Naive B cell (primary cell): ENCODE measurements around the gene GABARAP. TPM values are rescaled to one million over a fixed set of nuclear protein-coding genes. Genes with fewer than 3 reads are reported as not detected.

Source experiments
- ATAC-seq, 2 donors: fragments of 150-1000 bp; cut with Tn5 transposase; 2 replicates each; pipeline ENCODE4 v1.10.0; 2021; ENCODE audit warnings: low read depth in 2 of 2, mild to moderate bottlenecking in 2 of 2, moderate library complexity in 2 of 2
- DNase-seq: peaks from one replicate; pipeline ENCODE4 v3.0.0; 2022
- H3K27ac Mint-ChIP-seq, 6 donors: one replicate each; pipeline ENCODE4 v1.8.0; 2020 to 2022; ENCODE audit warnings: mild to moderate bottlenecking in 6 of 6, mixed read lengths in 6 of 6, moderate library complexity in 5 of 6, inconsistent platforms in 2 of 6
- H3K27me3 Mint-ChIP-seq, 3 donors: one replicate each; pipeline ENCODE4 v1.8.0; 2021 to 2022; ENCODE audit warnings: mixed read lengths in 3 of 3, mild to moderate bottlenecking in 1 of 3
- H3K36me3 Mint-ChIP-seq, 2 donors: one replicate each; pipeline ENCODE4 v1.8.0; 2020 to 2022; ENCODE audit warnings: mixed read lengths in 2 of 2, inconsistent platforms in 1 of 2, mild to moderate bottlenecking in 1 of 2
- H3K4me1 Mint-ChIP-seq, 3 donors: one replicate each; pipeline ENCODE4 v1.8.0; 2020 to 2022; ENCODE audit warnings: mixed read lengths in 3 of 3, inconsistent platforms in 1 of 3, mild to moderate bottlenecking in 1 of 3, moderate library complexity in 1 of 3
- H3K4me3 Mint-ChIP-seq, 8 donors: one replicate each; pipeline ENCODE4 v1.8.0; 2020 to 2022; ENCODE audit warnings: mild to moderate bottlenecking in 8 of 8, mixed read lengths in 8 of 8, moderate library complexity in 8 of 8, inconsistent platforms in 2 of 8
- H3K9me3 Mint-ChIP-seq, 7 donors: one replicate each; pipeline ENCODE4 v1.8.0; 2020 to 2022; ENCODE audit warnings: mixed read lengths in 7 of 7, mild to moderate bottlenecking in 5 of 7, inconsistent platforms in 2 of 7, moderate library complexity in 1 of 7
- polyA plus RNA-seq, 6 donors: library from polyadenylated mRNA; unstranded; fragments of 300-500 nt; fragmentation: Illumina TruSeq; gene quantifications; one replicate each; pipeline ENCODE4 v1.2.3, GENCODE V29; 2021; ENCODE audit warnings: low read depth in 6 of 6

GABARAP gene
- polyA plus RNA-seq, 6 donors from 2014 or later, result 833 to 1,381 (median 1,181) TPM

DNA sequence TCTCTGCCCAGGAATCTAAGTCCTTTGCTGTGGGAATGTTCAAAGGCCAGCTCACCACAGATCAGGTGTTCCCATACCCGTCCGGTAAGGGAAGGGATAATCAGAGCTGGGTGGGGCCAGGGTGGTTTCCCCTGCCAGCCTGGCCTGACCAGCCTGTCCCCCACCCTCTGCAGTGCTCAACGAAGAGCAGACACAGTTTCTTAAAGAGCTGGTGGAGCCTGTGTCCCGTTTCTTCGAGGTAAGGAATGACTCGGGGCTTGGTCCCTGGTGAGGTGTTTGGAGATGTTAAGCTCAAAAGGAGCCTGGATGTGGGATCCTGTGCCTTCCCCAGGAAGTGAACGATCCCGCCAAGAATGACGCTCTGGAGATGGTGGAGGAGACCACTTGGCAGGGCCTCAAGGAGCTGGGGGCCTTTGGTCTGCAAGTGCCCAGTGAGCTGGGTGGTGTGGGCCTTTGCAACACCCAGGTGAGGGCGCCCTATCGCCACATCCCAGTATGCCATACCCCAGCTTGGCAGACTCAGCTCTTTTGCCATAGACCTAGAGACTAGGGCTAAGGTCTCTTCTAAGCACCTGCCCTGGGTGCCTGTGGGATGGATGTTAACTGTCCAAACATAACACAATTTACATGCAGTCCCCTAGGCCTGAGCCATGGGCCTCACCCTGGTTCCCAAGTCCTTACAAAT is 21.5 kb downstream of the GABARAP start:
- no peaks in the 10 kb centered on the region for H3K36me3 Mint-ChIP-seq

DNA sequence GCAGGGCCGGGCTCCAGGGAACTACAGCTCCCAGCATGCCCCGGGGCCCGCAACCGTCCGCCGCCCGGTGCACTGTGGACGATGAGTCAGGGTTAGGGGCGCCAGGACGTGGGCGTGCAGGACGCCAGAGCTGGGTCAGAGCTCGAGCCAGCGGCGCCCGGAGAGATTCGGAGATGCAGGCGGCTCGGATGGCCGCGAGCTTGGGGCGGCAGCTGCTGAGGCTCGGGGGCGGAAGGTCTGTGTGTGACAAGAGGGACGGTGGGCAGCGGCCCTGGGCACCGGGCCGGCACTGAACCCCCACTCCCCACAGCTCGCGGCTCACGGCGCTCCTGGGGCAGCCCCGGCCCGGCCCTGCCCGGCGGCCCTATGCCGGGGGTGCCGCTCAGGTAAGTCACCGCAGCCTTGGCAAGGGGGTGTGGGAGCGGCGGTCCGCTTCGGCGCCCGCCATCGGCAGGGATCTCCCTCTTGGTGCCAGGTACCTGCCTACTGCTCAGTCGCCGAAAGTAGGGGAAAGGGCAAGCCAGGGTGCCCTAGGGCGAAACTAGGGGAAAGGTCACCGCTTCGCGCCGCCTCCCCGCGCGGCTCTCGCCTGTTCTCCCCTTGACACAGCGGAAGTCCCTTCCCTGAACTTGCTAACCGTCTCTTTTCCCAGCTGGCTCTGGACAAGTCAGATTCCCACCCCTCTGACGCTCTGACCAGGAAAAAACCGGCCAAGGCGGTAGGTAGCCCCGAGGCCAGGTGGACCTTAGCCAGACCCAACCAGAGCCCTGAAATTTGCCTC is 22.2 kb downstream of the GABARAP start, which contains the start of the genes ACADVL and DLG4:
ACADVL (plus strand) TSS at position 127 of the 781 bp plus-strand sequence; CDS start at position 174, 47 bp downstream.
DLG4 (minus strand) TSS at position 25 of the 781 bp plus-strand sequence.
- no peaks in the 10 kb centered on the region for H3K36me3 Mint-ChIP-seq
- peak within 1 kb of the TSS; percentile 62 to 96 (median 94) for H3K27ac Mint-ChIP-seq
- no peaks in the 10 kb centered on the region for H3K9me3 Mint-ChIP-seq
- peaks cover 37 to 61% (median 51%) of the 10 kb centered on the region in 3 donors for H3K4me1 Mint-ChIP-seq
- DNase-seq (peak; percentile 65), ATAC-seq (peak; percentile 71 to 72)
- H3K4me3 Mint-ChIP-seq, result peak within 1 kb of the TSS; percentile 88 to 97 (median 94)
- H3K27me3 Mint-ChIP-seq, result no peaks in the 10 kb centered on the region

More for the DNA sequence above, 21.5 kb downstream of the GABARAP start:
- Mint-ChIP-seq H3K4me3 (peak overlapping the region; percentile 86 to 97 (median 94)), H3K27ac (peak overlapping the region; percentile 69 to 92 (median 83)), H3K4me1 (peaks cover 35 to 57% (median 47%) of the 10 kb centered on the region in 3 donors), H3K27me3 (no peaks in the 10 kb centered on the region), H3K9me3 (no peaks in the 10 kb centered on the region)
- DNase-seq (peak; percentile 60), ATAC-seq (peak; percentile 57 to 60)

DNA sequence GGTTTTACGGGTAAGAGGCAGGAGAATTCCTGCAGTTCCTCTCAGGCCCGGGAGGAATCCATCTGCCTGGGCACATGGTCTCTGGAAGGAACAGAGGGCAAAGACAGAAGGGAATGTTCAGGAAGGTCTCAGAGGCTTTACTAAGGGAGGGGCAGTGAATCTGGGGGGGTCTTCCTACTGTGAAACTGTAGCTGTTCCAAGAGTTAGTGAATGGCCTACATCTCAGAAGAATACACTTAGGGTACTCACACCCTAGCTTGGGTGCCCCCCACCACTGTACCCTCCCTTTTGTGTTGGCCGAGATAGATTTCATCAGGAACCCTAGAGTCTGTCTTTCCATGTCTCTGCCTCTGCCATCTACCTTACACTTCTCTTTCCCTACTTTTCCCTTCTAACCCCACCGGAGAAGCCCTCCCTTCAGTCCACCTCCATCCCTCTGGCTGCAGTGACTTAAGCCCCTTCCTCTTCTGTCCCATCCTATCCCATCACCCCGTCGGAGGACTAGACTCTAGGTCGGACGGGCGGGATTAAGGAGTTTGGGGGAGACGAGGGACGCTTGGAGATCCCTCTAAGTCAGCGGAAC is 22.9 kb downstream of the GABARAP start:
- H3K27me3 Mint-ChIP-seq, result no peaks in the 10 kb centered on the region
- no peak for DNase-seq
- peaks cover 44 to 68% (median 58%) of the 10 kb centered on the region in 3 donors for H3K4me1 Mint-ChIP-seq
- H3K36me3 Mint-ChIP-seq, result no peaks in the 10 kb centered on the region
- peak overlapping the region; percentile 88 to 97 (median 94) for H3K4me3 Mint-ChIP-seq
- ATAC-seq, result no peak
- no peaks in the 10 kb centered on the region for H3K9me3 Mint-ChIP-seq
- H3K27ac Mint-ChIP-seq, result peak overlapping the region; percentile 62 to 96 (median 94)

DNA sequence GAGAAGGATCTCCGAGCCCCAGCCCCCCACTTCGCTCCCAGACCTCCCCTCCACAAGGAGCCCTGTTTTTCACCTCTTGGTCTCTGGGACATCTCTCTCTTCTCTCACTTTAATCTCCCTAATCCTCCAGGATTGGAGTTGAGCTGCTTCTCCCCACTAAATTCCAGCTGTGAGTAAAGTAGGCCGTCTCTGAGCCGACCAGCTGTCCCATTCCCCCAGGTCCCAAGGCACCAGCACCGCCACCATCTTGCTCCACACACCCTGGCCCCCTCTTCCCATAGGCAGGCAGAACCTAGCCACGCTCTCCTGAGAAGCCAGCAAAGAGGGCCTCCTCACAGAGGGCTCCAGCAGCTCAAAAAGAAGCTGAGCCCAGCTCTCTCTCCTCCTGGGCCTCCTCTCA is 23.5 kb downstream of the GABARAP start:
- ATAC-seq (no peak), DNase-seq (no peak)
- Mint-ChIP-seq H3K27me3 (no peaks in the 10 kb centered on the region), H3K27ac (peak overlapping the region in 3 of 6 donors; percentile 52 to 91 (median 85)), H3K9me3 (no peaks in the 10 kb centered on the region), H3K4me1 (peaks cover 50 to 73% (median 64%) of the 10 kb centered on the region in 3 donors), H3K4me3 (peak overlapping the region; percentile 14 to 97 (median 91)), H3K36me3 (no peaks in the 10 kb centered on the region)

DNA sequence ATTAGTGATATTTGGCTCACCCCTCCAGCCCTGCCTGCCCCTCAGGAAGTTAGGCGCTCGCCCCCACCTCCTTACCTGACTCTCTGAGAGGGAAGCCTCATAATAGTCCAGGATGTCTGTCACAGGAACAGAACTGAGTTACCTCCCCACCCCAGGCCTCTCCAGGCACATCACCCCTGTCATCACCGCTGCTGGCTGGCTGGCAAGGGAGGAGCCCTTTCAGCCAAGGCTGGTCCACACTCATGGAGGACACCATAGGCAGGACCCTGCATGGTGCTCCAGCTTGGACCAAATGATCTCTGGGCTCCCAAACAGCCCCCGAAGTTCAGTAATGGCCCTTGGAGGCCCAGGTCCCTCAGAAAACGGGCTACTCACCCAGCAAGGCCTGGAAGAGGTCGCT is 24.1 kb downstream of the GABARAP start:
- Mint-ChIP-seq H3K4me3 (peak overlapping the region; percentile 47 to 97 (median 72)), H3K36me3 (no peaks in the 10 kb centered on the region), H3K27ac (peak overlapping the region in 3 of 6 donors; percentile 20 to 75 (median 70)), H3K27me3 (no peaks in the 10 kb centered on the region), H3K9me3 (no peaks in the 10 kb centered on the region), H3K4me1 (peaks cover 55 to 79% (median 69%) of the 10 kb centered on the region in 3 donors)
- ATAC-seq (no peak), DNase-seq (no peak)

DNA sequence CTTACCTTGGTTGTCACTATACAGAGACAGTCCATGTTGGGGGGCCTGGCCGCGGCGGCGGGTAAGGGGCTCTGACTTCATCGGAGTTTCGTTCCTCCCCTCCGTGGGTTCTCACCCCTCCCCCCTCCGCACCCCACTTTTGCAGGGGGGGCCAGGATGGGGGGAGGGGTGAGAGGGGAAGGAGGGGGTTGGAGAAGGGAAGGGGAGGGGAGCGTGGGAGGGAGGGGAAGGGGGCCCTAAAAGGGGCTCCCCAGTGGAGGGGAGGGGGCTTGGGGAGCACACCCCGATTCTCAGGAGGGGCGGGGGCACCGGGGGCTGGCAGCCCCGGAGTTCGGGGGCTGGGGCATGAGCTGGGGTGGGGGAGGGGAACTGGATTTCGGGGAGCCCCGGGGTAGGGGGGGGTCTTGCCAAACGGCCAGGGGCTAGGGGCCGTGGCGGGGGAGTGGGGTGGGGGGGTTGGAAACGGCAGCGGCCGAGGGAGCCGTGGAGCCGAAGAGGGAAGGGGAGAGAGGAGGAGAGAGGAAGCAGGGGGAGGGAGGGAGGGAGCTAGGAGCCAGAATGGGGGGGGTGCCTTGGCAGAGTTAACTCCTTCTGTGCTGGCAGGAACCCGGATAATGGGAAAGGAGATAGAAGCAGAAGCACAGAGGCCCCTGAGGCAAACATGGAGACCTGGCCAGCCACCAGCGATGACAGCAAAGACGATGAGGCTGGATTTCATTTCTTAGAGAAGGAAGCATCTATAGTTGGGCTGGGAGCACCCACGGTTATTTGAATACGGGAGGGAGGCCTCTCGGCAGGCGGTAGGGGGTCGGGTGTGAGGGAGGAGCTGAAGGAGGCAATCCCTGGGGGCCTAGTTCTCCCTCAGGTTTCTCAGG is 24.9 kb downstream of the GABARAP start:
- H3K9me3 Mint-ChIP-seq, result no peaks in the 10 kb centered on the region
- DNase-seq (no peak), ATAC-seq (no peak)
- H3K4me1 Mint-ChIP-seq, result peaks cover 55 to 79% (median 69%) of the 10 kb centered on the region in 3 donors
- H3K4me3 Mint-ChIP-seq, result peak overlapping the region in 7 of 8 donors; percentile 47 to 97 (median 81)
- H3K27me3 Mint-ChIP-seq, result peaks cover 0 to 2% (median 0%) of the 10 kb centered on the region in 3 donors
- no peaks in the 10 kb centered on the region for H3K36me3 Mint-ChIP-seq
- peak overlapping the region in 3 of 6 donors; percentile 6 to 88 (median 70) for H3K27ac Mint-ChIP-seq

DNA sequence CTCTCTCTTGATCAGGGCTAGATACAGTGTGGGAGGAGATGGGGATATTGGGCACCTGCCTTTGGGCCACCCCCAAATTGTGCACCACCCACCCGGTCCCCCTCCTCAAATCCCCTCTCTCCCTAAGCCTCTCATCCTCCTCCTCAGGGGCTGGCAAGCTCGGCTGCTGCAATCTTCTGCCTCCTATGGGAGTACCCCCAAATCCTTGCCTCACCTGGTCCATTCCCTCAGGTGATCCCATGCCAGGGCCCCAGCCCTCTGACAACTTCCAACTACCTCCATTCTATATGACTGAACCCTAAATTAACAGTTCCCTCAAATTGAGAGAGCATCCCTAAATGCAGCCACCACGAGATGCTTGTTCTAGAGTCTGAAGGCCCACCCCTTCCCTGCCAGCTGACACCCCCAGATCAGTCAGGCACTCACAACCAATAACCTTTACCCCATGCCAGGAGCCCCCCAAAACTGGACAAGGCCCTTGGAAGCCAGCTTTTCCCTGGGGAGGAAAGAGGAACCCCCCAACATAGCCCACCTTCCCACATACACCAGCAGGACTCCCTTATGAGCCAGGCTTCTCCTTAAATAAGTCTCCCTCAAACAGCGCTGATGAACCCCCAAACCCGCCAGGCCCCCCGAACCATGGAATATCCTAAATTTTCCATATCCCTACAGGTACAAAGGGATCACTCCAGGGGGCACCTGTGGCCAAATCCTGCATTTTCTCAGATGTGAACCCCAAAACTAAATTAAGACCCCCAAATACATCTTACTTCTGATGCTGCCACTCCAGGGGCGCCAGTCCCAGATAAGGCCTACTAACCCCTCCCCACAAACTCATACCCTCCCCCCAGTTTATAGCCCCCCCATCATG is 25.8 kb downstream of the GABARAP start:
- peaks cover 0 to 10% (median 0%) of the 10 kb centered on the region in 3 donors for H3K27me3 Mint-ChIP-seq
- no peak for DNase-seq
- peak overlapping the region; percentile 13 to 98 (median 50) for H3K27ac Mint-ChIP-seq
- H3K4me3 Mint-ChIP-seq, result peak overlapping the region in 5 of 8 donors; percentile 8 to 81 (median 65)
- H3K4me1 Mint-ChIP-seq, result peaks cover 55 to 71% (median 69%) of the 10 kb centered on the region in 3 donors
- no peak for ATAC-seq
- H3K36me3 Mint-ChIP-seq, result no peaks in the 10 kb centered on the region
- H3K9me3 Mint-ChIP-seq, result no peaks in the 10 kb centered on the region

DNA sequence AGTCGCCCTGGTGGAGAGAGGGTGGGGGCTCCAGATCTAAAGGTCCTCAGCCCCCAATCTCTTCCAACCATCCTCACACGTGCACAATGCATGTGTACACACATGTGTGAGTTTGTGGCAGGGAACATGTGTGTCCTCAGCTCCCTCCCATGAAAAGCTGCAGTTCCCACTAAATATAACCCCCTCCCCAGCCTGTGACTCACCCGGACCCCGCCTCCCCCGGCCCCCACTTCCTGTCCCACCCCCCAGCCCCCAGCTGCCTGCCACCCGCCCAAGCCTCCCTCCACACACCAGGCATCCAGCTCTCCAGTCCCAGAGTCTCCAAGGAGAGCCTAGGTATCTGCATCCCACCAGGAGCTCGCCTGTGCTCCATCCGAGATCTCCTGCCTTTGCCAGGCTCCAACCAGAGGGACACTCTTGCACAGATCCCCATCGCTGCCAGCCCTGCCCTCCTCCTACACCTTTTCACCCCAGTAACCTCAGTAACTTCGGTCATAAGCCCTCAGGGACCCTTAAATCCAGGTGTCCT is 26.5 kb downstream of the GABARAP start:
- Mint-ChIP-seq H3K4me3 (peak overlapping the region in 4 of 8 donors; percentile 8 to 80 (median 54)), H3K9me3 (no peaks in the 10 kb centered on the region), H3K27me3 (peaks cover 0 to 10% (median 0%) of the 10 kb centered on the region in 3 donors), H3K4me1 (peaks cover 47 to 63% (median 62%) of the 10 kb centered on the region in 3 donors), H3K27ac (peak overlapping the region in 5 of 6 donors; percentile 5 to 98 (median 50)), H3K36me3 (no peaks in the 10 kb centered on the region)
- no peak for DNase-seq
- no peak for ATAC-seq

DNA sequence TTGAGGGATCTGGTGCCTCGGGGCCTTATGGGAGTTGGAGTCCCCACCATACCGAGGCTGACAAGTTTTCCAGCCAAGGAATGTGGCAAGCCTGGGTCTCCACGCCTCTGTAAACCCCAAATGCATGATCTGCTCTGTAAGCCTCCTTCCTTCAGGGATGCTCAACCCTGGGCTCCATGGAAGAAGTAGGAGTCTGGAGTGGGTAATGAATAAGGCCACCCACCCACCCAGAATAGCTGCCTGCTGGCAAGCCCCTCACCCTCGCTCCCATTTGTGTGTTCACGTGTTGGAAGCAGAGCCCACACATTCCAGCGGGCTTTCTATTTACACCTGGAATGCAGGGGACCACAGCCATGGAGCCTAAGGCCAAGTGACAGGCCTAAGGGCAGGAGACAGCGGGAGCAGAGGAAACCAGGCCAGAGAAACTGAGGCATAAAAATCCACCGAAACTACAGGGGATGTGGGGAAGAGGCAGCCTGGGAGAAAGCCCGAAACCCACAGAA is 27.1 kb downstream of the GABARAP start:
- peak overlapping the region; percentile 87 to 96 (median 90) for H3K4me3 Mint-ChIP-seq
- no peak for ATAC-seq
- peaks cover 42 to 58% (median 57%) of the 10 kb centered on the region in 3 donors for H3K4me1 Mint-ChIP-seq
- no peaks in the 10 kb centered on the region for H3K36me3 Mint-ChIP-seq
- no peaks in the 10 kb centered on the region for H3K9me3 Mint-ChIP-seq
- H3K27me3 Mint-ChIP-seq, result peaks cover 0 to 10% (median 2%) of the 10 kb centered on the region in 3 donors
- DNase-seq, result no peak
- H3K27ac Mint-ChIP-seq, result peak overlapping the region; percentile 98 to 99 (median 99)

DNA sequence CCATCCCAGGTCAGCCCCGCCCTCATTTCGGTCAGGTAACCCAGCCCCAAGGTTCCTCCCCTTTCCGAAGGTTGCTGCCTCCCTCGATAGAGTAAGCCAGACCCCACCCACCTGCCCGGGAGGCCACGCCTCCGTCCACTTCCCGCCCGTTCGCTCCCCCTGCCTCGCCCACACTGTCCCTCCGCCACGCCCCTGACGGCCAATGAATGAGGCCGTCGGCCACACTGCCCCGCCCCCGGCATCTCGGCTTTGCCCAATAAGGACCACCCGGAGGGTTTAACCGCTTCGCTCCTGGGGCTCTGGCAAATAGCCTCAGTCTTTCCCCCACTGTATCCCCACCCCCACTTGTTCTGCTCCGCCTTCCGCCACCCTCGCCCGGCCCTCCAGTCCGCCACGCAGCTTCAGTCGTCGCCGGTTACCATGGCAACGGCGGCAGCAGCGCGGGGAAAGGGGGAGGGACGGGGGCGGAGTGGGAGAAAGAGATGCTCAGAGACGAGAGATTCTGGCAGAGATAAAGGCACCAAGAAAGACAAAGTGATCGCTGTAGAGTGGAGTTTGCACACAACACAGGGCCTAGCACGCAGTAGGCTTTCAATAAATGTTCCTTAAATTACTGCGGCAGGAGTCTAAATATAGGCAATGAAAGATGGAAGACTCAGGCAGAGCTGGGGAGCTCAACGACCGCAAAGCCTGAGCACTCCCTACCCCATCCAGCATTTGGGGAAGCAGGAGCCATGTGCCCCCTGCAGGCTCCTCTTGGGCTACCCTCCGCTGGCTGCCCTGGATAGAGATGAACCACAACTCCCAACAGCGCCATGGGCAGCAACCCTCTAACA is 27.7 kb downstream of the GABARAP start:
- Mint-ChIP-seq H3K27me3 (peaks cover 0 to 10% (median 6%) of the 10 kb centered on the region in 3 donors), H3K4me1 (peaks cover 39 to 54% (median 53%) of the 10 kb centered on the region in 3 donors), H3K27ac (peak overlapping the region; percentile 98 to 99 (median 99)), H3K9me3 (no peaks in the 10 kb centered on the region), H3K4me3 (peak overlapping the region; percentile 87 to 96 (median 90)), H3K36me3 (no peaks in the 10 kb centered on the region)
- DNase-seq (peak; percentile 98), ATAC-seq (peak; percentile 77 to 78)
